ENCODE measurements around the gene PCDH1. TPM values are rescaled to one million over a fixed set of nuclear protein-coding genes. Genes with fewer than 3 reads are reported as not detected.

Gene PCDH1
- total RNA-seq, 4 donors from 2014 or later = 23.0 to 52.8 (median 30.9) TPM

- H3K36me3 ChIP-seq = no peaks in the 10 kb centered on the region
- no peak for ATAC-seq
- WGBS, 2 donors (ENCODE audit: low coverage in 1 of 2) = 0% methylated on average over 1 of the region's 1 CpG
- no peak overlapping the region for H3K27ac ChIP-seq
- no peaks in the 10 kb centered on the region for H3K4me1 ChIP-seq
- TF ChIP-seq EP300 (IDR thresholded peaks at IDR 0.05) = no peak
- no peak for TF ChIP-seq POLR2A (IDR thresholded peaks at IDR 0.05)
- H3K27me3 ChIP-seq = peaks cover 9% of the 10 kb centered on the region
- H3K9me3 ChIP-seq = no peaks in the 10 kb centered on the region
- H3K4me3 ChIP-seq = no peak overlapping the region
These were observed 28.8 kb upstream of the PCDH1 start for GRCh38 chr5:141906972-141907371.

DNA sequence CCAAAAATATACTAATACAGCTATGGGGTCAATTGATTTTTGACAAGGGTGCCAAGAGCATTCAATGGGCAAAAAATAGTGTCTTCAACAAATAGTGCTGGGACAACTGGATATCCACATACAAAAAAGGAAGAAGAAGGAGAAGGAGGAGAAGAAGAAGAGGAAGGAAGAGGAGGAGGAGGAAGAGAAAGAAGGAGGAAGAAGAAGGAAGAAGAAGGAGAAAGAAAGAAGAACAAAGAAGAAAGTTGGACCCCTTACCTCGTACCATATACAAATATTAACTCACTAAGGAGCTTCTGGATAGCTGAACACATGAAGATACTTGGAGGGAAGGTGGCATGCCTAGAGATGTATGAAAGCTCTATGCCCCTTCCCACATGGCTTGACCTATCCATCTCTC, 28.3 kb upstream of the PCDH1 start:
- peaks cover 13% of the 10 kb centered on the region for H3K27me3 ChIP-seq
- H3K9me3 ChIP-seq = no peaks in the 10 kb centered on the region
- no peak for ATAC-seq
- no peak overlapping the region for H3K27ac ChIP-seq
- no peaks in the 10 kb centered on the region for H3K36me3 ChIP-seq
- TF ChIP-seq POLR2AphosphoS5 (IDR thresholded peaks at IDR 0.05) (no peak), CTCF (IDR thresholded peaks at IDR 0.05) (no peak), EP300 (IDR thresholded peaks at IDR 0.05) (no peak), POLR2A (IDR thresholded peaks at IDR 0.05) (no peak)
- no peak overlapping the region for H3K4me3 ChIP-seq
- 0 to 38% methylated on average over 1 of the region's 1 CpG for WGBS, 2 donors (ENCODE audit: low coverage in 1 of 2)
- no peaks in the 10 kb centered on the region for H3K4me1 ChIP-seq

DNA sequence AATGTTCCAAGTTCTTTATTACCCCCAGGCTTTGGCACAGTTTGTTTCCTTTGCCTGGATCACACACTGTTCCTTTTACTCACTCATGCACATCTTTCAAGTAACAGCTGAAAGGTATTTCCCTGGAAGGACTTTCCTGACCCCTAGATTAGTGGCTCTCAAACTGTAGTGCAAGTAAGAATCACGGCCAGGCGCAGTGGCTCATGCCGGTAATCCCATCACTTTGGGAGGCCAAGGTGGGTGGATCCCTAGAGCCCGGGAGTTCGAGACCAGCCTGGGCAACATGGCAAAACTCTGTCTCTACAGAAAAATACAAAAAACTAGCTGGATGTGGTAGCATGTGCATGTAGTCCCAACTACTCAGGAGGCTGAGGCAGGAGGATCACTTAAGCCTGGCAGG, 26.3 kb upstream of the PCDH1 start:
- no peak overlapping the region for H3K27ac ChIP-seq
- H3K9me3 ChIP-seq = no peaks in the 10 kb centered on the region
- H3K36me3 ChIP-seq = no peaks in the 10 kb centered on the region
- H3K4me3 ChIP-seq = no peak overlapping the region
- no peak for ATAC-seq
- peaks cover 12% of the 10 kb centered on the region for H3K27me3 ChIP-seq
- TF ChIP-seq POLR2A (IDR thresholded peaks at IDR 0.05) (no peak), EP300 (IDR thresholded peaks at IDR 0.05) (no peak), CTCF (IDR thresholded peaks at IDR 0.05) (no peak), POLR2AphosphoS5 (IDR thresholded peaks at IDR 0.05) (no peak)
- WGBS, 2 donors (ENCODE audit: low coverage in 1 of 2) = 62% methylated on average over 3 of the region's 5 CpGs; no CpG with 5 or more reads in 1 of the 2 donors
- H3K4me1 ChIP-seq = no peaks in the 10 kb centered on the region

DNA sequence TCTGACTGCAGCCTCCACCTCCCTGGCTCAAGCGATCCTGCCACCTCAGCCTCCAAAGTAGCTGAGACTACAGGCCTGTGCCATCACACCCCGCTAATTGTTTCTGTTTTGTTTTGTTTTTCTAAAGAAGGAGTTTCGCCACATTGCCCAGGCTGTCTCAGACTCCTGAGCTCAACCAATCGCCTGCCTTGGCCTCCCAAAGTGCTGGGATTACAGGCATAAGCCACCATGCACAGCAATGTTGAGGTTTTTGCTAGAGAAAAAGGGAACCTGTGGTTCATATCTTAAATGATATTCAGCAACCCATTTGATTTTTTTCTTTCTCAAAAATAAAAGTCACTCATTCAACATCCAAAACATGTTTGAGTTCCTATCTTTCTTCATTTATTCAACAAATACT, 25.1 kb upstream of the PCDH1 start:
- H3K9me3 ChIP-seq = no peaks in the 10 kb centered on the region
- no peaks in the 10 kb centered on the region for H3K36me3 ChIP-seq
- 67 to 95% methylated on average over 3 to 4 of the region's 4 CpGs for WGBS, 2 donors (ENCODE audit: low coverage in 1 of 2)
- no peak for TF ChIP-seq CTCF (IDR thresholded peaks at IDR 0.05)
- no peak for TF ChIP-seq POLR2A (IDR thresholded peaks at IDR 0.05)
- TF ChIP-seq EP300 (IDR thresholded peaks at IDR 0.05) = no peak
- no peak for TF ChIP-seq POLR2AphosphoS5 (IDR thresholded peaks at IDR 0.05)
- no peak overlapping the region for H3K27ac ChIP-seq
- H3K27me3 ChIP-seq = peaks cover 16% of the 10 kb centered on the region
- H3K4me3 ChIP-seq = no peak overlapping the region
- ATAC-seq = no peak
- no peaks in the 10 kb centered on the region for H3K4me1 ChIP-seq

DNA sequence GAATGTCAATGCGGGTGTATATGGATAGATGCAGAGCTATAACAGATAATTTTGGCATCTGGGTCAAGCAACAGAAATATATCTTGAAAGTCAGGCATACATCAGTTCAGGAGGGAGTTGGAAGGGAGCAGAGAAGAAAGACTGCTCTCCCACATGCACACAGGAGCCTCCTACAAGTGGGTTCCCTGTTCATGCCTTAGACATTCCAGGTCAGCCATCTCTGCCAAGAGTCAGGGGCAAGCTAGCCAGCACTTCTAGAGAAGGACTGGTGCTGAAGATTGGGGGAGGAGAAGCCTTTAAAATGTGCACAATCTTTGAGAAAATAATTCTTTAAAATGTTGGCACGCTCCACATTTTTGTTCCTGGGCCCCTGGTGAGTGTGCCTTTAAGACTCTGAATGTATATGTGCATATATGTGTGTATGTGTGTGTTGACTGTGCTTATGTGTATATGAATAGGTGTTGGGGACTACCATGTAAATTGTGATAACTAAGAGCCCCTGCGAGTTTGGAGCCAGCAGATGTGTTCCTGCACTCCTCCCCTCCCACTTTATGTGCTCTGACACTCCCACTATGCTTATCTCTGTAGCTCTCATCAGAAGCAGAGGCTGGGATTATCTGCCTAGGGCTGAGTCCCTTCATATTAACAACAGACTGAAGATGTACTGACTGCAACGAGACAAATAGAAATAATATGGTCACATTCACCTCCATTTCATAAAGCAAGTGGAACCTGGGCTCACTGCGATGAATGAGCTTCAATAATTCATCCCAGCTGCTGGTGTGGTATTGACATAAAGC, 24.0 kb upstream of the PCDH1 start:
- Histone ChIP-seq H3K36me3 (no peaks in the 10 kb centered on the region), H3K4me1 (no peaks in the 10 kb centered on the region), H3K27me3 (peaks cover 16% of the 10 kb centered on the region), H3K4me3 (no peak overlapping the region), H3K27ac (no peak overlapping the region), H3K9me3 (no peaks in the 10 kb centered on the region)
- 43 to 55% methylated on average over 2 to 4 of the region's 5 CpGs for WGBS, 2 donors (ENCODE audit: low coverage in 1 of 2)
- TF ChIP-seq POLR2AphosphoS5 (IDR thresholded peaks at IDR 0.05) (no peak), EP300 (IDR thresholded peaks at IDR 0.05) (no peak), CTCF (IDR thresholded peaks at IDR 0.05) (no peak), POLR2A (IDR thresholded peaks at IDR 0.05) (no peak)
- no peak for ATAC-seq

Measured in gastroesophageal sphincter (tissue), 4 donors.